ENCODE data around the gene FBN1.

DNA sequence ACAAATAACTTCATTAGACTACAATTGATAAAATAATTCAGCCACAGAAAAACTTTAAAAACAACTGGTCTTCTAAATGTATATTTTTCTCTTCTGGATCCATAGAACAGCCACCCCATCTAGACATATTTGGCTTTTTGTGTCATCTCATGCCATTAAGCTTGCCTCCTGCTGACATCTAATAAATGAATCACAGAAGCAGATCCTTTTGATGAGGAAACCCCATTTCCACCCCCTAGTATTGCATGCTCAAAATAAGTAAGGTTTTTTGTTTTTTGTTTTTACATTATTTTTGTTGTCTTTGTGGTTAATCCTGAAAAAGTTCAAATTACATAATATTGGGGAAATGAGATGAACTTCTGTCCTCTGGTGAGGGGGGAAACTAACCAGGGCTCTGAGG lies 219.5 kb downstream of the FBN1 start:
- TF ChIP-seq POLR2AphosphoS5 (IDR thresholded peaks at IDR 0.05; ENCODE audit: low read depth) (no peak), CREB1 (CRISPR knock-in tag; IDR thresholded peaks at IDR 0.05; ENCODE audit: low read depth) (no peak), EZH2 (IDR thresholded peaks at IDR 0.05; ENCODE audit: low read depth, unreplicated experiment) (no peak)
- TF ChIP-seq, protein P1, sequence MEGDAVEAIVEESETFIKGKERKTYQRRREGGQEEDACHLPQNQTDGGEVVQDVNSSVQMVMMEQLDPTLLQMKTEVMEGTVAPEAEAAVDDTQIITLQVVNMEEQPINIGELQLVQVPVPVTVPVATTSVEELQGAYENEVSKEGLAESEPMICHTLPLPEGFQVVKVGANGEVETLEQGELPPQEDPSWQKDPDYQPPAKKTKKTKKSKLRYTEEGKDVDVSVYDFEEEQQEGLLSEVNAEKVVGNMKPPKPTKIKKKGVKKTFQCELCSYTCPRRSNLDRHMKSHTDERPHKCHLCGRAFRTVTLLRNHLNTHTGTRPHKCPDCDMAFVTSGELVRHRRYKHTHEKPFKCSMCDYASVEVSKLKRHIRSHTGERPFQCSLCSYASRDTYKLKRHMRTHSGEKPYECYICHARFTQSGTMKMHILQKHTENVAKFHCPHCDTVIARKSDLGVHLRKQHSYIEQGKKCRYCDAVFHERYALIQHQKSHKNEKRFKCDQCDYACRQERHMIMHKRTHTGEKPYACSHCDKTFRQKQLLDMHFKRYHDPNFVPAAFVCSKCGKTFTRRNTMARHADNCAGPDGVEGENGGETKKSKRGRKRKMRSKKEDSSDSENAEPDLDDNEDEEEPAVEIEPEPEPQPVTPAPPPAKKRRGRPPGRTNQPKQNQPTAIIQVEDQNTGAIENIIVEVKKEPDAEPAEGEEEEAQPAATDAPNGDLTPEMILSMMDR (conservative IDR thresholded peaks at IDR 0.05; ENCODE audit: low read depth in 2 of 2): no peak
- TF ChIP-seq, protein P2, sequence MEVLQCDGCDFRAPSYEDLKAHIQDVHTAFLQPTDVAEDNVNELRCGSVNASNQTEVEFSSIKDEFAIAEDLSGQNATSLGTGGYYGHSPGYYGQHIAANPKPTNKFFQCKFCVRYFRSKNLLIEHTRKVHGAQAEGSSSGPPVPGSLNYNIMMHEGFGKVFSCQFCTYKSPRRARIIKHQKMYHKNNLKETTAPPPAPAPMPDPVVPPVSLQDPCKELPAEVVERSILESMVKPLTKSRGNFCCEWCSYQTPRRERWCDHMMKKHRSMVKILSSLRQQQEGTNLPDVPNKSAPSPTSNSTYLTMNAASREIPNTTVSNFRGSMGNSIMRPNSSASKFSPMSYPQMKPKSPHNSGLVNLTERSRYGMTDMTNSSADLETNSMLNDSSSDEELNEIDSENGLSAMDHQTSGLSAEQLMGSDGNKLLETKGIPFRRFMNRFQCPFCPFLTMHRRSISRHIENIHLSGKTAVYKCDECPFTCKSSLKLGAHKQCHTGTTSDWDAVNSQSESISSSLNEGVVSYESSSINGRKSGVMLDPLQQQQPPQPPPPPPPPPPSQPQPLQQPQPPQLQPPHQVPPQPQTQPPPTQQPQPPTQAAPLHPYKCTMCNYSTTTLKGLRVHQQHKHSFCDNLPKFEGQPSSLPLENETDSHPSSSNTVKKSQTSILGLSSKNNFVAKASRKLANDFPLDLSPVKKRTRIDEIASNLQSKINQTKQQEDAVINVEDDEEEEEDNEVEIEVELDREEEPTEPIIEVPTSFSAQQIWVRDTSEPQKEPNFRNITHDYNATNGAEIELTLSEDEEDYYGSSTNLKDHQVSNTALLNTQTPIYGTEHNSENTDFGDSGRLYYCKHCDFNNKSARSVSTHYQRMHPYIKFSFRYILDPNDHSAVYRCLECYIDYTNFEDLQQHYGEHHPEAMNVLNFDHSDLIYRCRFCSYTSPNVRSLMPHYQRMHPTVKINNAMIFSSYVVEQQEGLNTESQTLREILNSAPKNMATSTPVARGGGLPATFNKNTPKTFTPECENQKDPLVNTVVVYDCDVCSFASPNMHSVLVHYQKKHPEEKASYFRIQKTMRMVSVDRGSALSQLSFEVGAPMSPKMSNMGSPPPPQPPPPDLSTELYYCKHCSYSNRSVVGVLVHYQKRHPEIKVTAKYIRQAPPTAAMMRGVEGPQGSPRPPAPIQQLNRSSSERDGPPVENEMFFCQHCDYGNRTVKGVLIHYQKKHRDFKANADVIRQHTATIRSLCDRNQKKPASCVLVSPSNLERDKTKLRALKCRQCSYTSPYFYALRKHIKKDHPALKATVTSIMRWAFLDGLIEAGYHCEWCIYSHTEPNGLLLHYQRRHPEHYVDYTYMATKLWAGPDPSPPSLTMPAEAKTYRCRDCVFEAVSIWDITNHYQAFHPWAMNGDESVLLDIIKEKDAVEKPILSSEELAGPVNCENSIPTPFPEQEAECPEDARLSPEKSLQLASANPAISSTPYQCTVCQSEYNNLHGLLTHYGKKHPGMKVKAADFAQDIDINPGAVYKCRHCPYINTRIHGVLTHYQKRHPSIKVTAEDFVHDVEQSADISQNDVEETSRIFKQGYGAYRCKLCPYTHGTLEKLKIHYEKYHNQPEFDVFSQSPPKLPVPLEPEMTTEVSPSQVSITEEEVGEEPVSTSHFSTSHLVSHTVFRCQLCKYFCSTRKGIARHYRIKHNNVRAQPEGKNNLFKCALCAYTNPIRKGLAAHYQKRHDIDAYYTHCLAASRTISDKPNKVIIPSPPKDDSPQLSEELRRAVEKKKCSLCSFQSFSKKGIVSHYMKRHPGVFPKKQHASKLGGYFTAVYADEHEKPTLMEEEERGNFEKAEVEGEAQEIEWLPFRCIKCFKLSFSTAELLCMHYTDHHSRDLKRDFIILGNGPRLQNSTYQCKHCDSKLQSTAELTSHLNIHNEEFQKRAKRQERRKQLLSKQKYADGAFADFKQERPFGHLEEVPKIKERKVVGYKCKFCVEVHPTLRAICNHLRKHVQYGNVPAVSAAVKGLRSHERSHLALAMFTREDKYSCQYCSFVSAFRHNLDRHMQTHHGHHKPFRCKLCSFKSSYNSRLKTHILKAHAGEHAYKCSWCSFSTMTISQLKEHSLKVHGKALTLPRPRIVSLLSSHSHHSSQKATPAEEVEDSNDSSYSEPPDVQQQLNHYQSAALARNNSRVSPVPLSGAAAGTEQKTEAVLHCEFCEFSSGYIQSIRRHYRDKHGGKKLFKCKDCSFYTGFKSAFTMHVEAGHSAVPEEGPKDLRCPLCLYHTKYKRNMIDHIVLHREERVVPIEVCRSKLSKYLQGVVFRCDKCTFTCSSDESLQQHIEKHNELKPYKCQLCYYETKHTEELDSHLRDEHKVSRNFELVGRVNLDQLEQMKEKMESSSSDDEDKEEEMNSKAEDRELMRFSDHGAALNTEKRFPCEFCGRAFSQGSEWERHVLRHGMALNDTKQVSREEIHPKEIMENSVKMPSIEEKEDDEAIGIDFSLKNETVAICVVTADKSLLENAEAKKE (CRISPR knock-in tag; IDR thresholded peaks at IDR 0.05): no peak
- TF ChIP-seq, protein P3, sequence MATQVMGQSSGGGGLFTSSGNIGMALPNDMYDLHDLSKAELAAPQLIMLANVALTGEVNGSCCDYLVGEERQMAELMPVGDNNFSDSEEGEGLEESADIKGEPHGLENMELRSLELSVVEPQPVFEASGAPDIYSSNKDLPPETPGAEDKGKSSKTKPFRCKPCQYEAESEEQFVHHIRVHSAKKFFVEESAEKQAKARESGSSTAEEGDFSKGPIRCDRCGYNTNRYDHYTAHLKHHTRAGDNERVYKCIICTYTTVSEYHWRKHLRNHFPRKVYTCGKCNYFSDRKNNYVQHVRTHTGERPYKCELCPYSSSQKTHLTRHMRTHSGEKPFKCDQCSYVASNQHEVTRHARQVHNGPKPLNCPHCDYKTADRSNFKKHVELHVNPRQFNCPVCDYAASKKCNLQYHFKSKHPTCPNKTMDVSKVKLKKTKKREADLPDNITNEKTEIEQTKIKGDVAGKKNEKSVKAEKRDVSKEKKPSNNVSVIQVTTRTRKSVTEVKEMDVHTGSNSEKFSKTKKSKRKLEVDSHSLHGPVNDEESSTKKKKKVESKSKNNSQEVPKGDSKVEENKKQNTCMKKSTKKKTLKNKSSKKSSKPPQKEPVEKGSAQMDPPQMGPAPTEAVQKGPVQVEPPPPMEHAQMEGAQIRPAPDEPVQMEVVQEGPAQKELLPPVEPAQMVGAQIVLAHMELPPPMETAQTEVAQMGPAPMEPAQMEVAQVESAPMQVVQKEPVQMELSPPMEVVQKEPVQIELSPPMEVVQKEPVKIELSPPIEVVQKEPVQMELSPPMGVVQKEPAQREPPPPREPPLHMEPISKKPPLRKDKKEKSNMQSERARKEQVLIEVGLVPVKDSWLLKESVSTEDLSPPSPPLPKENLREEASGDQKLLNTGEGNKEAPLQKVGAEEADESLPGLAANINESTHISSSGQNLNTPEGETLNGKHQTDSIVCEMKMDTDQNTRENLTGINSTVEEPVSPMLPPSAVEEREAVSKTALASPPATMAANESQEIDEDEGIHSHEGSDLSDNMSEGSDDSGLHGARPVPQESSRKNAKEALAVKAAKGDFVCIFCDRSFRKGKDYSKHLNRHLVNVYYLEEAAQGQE (IDR thresholded peaks at IDR 0.05; ENCODE audit: unreplicated experiment): no peak
